Astrocyte of the cerebellum (primary cell): ENCODE measurements around the gene AGBL1.

Experiments used
- DNase-seq: peaks from one replicate; pipeline ENCODE4 v3.0.0-alpha.2; 2011; ENCODE audit warnings: low read depth
- H3K4me3 ChIP-seq: 2 replicates; pipeline ENCODE4 v1.5.1; 2011; ENCODE audit warnings: mild to moderate bottlenecking, low read depth, low read length, moderate library complexity
- in situ Hi-C: cut with HindIII; loops from 2 replicates; pipeline ENCODE4 v1.10.0; 2017; ENCODE audit warnings: low sequenced_read_pairs
- TF ChIP-seq, protein P1 (sequence below): IDR thresholded peaks from 2 replicates; pipeline ENCODE4 v1.5.1; 2012; ENCODE audit warnings: low read length, low read depth, moderate library complexity, mild to moderate bottlenecking; ENCODE audit errors: missing control alignments

Gene AGBL1

DNA sequence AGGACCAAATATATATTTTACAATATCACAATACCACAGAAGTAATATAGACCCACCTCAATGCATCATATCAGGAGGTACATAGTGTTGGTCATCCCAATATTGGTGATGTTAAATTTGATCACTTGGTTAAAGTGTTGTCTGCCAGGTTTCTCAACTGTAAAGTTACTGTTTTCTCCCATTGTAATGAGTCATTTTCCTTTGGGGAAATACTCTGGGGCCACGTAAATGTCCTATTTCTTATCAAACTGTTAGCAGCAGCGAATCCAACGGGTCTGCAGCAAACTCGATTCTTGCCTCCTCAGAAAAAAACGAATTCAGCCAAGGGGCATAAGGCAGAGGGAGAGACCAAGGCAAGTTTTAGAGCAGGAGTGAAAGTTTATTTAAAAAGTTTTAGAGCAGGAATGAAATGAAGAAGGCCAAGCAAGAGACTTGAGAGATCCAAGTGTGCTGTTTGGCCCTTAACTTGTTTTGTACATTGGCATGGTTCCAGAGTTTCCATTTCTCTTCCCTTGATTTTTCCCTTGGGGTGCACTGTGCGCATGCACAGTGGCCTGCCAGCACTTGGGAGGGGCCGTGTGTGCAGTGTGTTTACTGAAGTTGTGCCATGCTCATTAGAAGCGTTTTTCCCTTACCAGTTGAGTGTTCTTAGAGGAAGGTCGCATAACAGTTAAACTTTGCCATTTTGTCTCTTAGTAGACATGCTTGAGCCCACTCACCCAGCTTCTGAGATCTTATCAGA lies 512.5 kb downstream of the AGBL1 start:
- in situ Hi-C loops, result no loop called here
- H3K4me3 ChIP-seq, result no peak overlapping the region
- DNase-seq, result no peak
- TF ChIP-seq, protein P1, sequence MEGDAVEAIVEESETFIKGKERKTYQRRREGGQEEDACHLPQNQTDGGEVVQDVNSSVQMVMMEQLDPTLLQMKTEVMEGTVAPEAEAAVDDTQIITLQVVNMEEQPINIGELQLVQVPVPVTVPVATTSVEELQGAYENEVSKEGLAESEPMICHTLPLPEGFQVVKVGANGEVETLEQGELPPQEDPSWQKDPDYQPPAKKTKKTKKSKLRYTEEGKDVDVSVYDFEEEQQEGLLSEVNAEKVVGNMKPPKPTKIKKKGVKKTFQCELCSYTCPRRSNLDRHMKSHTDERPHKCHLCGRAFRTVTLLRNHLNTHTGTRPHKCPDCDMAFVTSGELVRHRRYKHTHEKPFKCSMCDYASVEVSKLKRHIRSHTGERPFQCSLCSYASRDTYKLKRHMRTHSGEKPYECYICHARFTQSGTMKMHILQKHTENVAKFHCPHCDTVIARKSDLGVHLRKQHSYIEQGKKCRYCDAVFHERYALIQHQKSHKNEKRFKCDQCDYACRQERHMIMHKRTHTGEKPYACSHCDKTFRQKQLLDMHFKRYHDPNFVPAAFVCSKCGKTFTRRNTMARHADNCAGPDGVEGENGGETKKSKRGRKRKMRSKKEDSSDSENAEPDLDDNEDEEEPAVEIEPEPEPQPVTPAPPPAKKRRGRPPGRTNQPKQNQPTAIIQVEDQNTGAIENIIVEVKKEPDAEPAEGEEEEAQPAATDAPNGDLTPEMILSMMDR, result no peak

DNA sequence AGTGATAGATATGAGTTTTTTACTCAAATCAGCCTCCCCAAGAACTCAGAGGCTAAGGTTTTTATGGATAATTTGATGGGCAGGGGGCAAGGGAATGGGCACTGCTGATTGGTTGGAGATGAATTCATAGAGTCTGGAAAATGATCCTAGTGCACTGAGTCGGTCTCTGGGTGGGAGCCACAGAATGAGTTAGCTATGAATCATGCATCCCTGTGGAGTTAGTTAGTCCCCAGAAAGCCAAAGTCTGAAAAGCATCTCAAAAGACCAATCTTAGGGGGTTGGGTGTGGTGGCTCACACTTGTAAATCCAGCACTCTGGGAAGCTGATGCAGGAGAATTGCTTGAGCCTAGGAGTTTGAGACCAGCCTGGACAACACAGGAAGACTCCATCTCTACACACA lies 516.1 kb downstream of the AGBL1 start:
- DNase-seq, result no peak
- no peak overlapping the region for H3K4me3 ChIP-seq
- TF ChIP-seq, protein P1, result no peak
- in situ Hi-C loops, result no loop called here

DNA sequence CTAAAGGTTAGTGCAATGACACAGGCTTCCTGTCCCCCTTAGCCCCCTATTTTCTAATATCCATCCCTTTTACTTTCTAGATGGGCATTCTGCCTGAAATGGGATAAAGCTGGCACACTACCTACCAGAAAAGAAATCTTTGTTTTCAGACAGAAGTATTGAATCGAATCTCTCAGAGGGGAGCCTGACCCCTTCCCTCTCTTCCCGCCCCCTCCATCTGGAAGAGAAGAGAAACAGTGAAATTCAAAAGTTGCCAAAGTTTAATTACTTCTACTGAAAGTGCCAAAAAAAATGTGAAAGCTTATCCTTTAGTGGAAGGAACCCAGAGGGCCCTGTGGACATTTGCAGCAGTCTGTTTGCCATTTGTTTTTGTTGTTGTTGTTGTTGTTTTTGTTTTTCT lies 523.8 kb downstream of the AGBL1 start:
- TF ChIP-seq, protein P1, result no peak
- in situ Hi-C loops, result no loop called here
- no peak overlapping the region for H3K4me3 ChIP-seq
- DNase-seq, result no peak

DNA sequence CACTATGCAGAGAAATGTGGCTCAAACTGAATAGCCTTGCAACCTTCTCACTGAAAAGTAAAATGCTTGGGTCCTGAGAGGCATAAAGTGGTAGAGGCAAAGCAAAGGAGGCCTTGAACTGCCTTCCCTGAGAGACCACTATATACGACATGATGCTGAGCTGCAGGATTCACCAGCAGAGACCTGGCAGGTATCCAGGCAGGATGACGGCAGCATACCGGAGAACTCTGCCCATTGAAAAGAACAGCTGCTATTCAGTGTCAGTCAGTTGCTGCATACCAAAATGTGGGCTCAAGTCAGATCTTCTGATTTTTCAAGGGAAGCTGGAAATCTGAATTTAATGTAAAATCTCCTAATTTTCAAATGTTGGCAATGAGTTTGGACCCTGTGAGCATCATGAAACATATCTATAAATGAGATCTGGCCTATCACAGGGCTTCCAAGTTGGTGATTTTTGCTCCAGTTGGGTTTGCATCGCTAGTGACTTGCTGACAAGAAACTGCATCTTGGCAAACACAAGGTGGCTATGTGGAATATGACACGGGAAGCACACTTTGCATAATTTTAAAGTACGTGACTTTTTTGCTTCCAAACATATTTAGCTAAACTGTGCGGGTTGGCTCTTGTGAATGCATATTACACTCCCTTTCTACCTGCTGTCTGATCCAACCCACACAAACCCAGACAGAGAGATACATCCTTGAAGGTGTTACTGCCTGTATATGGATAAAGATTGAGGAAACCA lies 529.0 kb downstream of the AGBL1 start:
- DNase-seq, result peak; percentile 23
- no peak overlapping the region for H3K4me3 ChIP-seq
- TF ChIP-seq, protein P1, result no peak
- in situ Hi-C loops, result no loop called here

DNA sequence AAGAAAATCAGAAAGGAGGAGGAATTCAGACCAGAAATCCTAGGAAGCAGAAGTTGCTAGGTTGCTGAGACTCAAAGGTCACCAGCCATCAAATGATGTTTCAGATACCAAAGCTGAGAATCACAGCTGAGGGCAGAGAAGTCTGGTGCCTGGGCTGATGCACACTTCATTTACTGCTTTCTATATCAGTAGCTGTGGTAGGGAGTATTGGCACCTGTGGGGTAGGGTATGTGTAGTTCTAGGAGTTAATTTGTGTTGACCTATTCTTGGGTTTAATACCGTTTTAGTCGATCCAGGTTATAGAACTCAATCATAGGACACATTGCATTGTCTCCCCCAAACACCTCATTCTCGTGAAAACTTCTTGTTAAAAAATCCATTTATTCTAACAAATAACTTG lies 529.6 kb downstream of the AGBL1 start:
- TF ChIP-seq, protein P1, result no peak
- DNase-seq, result no peak
- in situ Hi-C loops, result no loop called here
- no peak overlapping the region for H3K4me3 ChIP-seq

DNA sequence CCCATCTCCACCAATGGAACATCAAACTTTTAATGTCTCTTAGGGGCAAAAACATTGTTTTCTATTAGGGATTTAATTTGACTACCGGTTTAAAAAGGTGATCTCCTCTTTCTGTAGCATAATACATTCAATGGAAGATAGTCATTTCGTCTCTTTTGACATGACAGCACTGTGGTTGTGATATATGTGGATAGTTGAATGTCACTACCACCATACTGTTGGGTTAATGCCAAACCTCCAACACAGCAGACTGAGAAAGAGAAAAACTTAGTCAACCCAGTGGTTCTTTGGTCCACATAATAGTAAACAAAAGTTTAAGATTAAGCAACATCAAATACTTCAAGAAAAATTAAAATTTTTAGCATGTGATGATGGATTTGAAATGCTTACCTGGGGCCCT lies 530.4 kb downstream of the AGBL1 start:
- TF ChIP-seq, protein P1, result no peak
- in situ Hi-C loops, result no loop called here
- H3K4me3 ChIP-seq, result no peak overlapping the region
- DNase-seq, result no peak
